Large intestine (tissue), 3 donors: Measurements from ENCODE around the gene SYT15. TPM values are rescaled to one million over a fixed set of nuclear protein-coding genes. Genes with fewer than 3 reads are reported as not detected.

ENCODE experiments used
- DNase-seq, 2 donors: peaks; one replicate each; pipeline versions ENCODE4 v3.0.0 to v3.0.0-alpha.2; 2013
- H3K27ac ChIP-seq: one replicate; pipeline ENCODE4 v1.5.1; 2013; ENCODE audit warnings: low read length
- H3K27me3 ChIP-seq: 2 replicates; pipeline ENCODE4 v1.6.1; 2013; ENCODE audit warnings: low read length; ENCODE audit not compliant: control insufficient read depth, insufficient read depth
- H3K36me3 ChIP-seq: 2 replicates; pipeline ENCODE4 v1.6.1; 2013; ENCODE audit warnings: low read length; ENCODE audit not compliant: control insufficient read depth, insufficient read depth
- H3K4me1 ChIP-seq: one replicate; pipeline ENCODE4 v1.6.1; 2013; ENCODE audit warnings: low read length; ENCODE audit not compliant: control insufficient read depth, insufficient read depth
- H3K4me3 ChIP-seq: one replicate; pipeline ENCODE4 v1.5.1; 2013; ENCODE audit warnings: low read length
- H3K9me3 ChIP-seq: one replicate; pipeline ENCODE4 v1.6.1; 2013; ENCODE audit warnings: mild to moderate bottlenecking, low read depth, low read length, moderate library complexity; ENCODE audit not compliant: control insufficient read depth
- WGBS: methylation state at CpG from one replicate; pipeline ENCODE4 v1.1.5; 2013; ENCODE audit warnings: low lambda C conversion rate; ENCODE audit not compliant: insufficient coverage; 5-methylcytosine and 5-hydroxymethylcytosine counted together
- polyA plus RNA-seq: library from polyadenylated mRNA; unstranded; fragments of 120-200 nt; gene quantifications from one replicate; pipeline ENCODE4 v1.2.1, GENCODE V29; 2013

Gene SYT15
- polyA plus RNA-seq, 1 donor: 2.5 TPM

DNA sequence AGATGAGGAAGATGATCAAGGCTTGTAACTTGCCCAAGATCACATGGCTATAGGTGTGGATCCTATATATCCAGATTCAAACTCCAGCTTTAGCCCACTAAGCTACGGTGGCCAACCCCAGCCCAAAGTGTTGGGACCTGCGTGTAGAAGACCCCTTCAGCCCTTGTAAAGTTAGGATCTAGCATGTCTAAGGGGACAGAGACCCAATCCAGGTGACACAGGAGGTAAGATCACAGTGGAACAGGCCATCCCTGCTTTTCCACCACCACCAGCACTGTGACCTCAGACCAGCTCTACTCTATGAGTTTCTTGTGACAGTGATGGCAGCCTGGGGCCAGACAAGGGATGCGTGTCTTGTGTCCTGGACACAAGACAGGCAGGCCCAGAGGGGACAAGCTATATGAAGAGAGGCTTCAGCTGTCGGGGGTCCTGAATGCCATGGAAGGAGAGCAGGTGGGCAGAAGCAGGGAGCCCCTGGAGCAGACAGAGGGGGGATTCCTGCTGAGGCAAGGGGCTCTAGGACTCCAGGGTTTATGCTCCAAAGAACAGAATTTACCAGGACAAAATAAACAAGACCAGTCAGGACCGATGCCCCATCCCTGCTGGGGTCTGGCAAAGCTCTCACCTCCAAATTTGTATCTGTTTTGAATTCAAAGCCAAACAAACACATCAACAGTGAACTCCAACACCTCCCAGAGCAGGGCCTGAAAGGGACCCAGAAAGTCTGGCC lies 32.9 kb upstream of the SYT15 start:
- Histone ChIP-seq H3K4me3 (no peak overlapping the region), H3K27ac (no peak overlapping the region), H3K27me3 (no peaks in the 10 kb centered on the region), H3K4me1 (peaks cover under 1% of the 10 kb centered on the region), H3K36me3 (peaks cover 8% of the 10 kb centered on the region), H3K9me3 (peaks cover 3% of the 10 kb centered on the region)
- no peak for DNase-seq
- 100% methylated on average over 1 of the region's 5 CpGs for WGBS

DNA sequence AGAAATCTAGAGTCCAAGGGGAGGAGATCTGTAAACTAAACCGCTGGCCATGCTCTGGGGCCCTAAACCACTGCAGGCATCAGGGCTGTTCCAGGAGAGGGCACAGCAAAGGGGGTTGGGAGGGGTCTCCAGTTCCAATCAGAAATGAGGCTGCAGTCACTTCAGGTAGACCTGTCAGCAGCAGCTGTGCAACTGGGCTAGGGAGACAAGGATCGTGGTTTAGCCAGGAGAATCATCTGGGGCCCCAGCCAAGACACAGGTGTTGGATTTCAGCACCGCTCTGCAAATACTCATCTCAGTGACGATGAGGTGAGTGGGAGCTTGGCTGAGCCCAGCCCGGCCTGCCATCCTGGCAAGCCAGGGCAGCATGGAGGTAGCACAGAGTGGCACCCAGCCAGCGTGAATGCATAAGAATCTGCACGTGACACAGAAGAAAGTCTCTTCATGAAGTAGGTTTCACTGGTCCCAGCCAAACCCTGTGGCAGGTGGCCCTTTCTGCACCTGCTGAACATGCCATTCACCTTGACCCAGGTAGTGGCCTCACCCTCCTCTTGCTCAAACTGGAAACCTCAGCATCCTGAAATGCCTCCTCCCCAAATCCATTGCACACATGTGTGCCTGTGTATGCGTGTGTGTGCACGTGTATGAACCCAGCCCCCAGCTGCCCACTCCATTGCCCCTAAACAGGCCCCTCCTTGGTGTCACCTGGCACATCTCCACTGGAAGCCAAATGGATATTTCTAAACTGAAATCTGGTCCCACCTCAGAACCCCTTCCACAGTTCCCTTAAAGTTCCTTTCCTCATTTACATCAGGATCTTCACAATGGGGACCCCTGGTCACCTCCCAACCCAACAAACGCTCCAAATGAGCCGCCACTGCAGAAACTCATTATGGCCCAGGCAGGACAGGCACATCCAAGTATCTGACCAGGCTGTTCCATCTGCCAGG lies 32.1 kb upstream of the SYT15 start:
- peaks cover 13% of the 10 kb centered on the region for H3K36me3 ChIP-seq
- H3K27ac ChIP-seq: no peak overlapping the region
- no peak overlapping the region for H3K4me3 ChIP-seq
- DNase-seq: no peak
- no peaks in the 10 kb centered on the region for H3K27me3 ChIP-seq
- H3K4me1 ChIP-seq: no peaks in the 10 kb centered on the region
- WGBS: 89% methylated on average over 5 of the region's 11 CpGs
- peaks cover 3% of the 10 kb centered on the region for H3K9me3 ChIP-seq

DNA sequence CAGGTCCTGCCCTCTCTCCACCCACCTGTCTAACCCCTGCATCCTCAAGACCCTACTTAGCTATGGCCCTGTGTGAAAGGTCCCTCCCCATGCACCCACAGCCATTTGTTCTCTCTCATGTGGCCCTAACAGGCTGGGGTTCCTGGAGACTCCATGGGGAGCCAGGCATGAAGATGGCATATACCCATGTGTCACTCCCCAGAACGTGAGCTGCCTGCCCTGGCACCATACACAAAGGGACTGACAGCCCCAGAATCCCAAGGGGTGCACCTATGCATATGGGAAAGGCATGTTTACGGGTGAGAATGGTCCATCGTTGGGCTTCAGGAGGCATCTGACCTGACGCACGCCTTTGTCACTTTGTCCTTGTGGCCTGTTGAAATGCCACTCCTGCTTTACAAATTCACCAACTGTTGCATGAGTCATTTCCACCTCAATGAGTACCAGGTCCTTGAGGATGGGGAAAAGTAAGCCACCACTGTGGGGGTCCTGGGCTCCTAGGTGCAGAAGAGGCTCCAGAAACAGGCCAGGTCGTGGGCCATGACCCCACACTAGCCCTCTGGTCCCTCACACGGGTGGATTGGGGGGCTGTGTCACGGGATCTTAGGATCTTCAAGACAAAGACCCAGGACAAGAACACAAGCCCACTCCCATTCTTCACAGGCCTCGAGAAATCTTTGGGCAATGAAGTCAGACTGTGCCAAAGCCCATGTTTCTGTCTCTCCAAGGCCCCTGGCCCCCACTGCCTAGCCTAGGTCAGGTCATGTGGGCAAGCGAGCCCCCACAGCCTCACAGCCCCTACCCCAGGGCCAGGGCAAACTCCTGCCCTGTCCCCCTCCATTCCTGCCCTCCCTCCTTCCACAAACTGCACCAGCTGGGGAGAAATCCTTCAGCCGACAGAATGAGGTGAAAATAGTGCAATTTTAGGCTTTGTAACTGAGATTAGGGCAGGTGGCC lies 31.1 kb upstream of the SYT15 start:
- no CpG with 5 or more reads among the region's 11 CpGs for WGBS
- no peak for DNase-seq
- Histone ChIP-seq H3K4me3 (no peak overlapping the region), H3K27me3 (no peaks in the 10 kb centered on the region), H3K27ac (no peak overlapping the region), H3K36me3 (peaks cover 15% of the 10 kb centered on the region), H3K4me1 (no peaks in the 10 kb centered on the region), H3K9me3 (peaks cover 3% of the 10 kb centered on the region)

DNA sequence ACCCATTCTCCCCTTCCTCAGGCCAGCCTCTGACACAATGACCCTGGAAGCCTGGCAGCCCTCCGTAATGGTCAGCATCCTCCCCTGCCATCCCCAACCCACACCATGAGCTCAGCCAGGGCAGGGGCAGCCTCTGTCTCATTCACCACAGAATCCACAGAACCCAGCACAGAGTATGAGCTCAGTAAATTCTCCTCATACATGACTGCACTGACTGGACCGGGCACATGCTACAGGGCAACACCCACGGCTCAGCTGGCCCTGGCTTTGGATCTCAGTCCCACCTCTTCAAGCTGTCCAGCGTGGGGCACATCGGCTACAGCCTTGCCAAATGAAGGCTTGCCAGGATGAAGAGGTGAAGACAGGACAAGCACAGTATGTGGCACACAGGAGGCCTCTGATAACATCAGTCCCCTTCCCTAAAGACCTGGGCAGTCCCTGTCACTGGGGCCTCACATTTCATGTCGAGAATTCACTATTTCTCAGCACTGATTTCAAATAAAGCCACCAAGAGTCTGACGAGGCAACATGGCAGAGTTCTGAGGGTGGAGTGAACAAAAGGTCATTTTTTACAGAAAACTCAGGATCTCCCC lies 30.3 kb upstream of the SYT15 start:
- H3K9me3 ChIP-seq: peaks cover 3% of the 10 kb centered on the region
- peaks cover 15% of the 10 kb centered on the region for H3K36me3 ChIP-seq
- H3K27ac ChIP-seq: no peak overlapping the region
- no peaks in the 10 kb centered on the region for H3K27me3 ChIP-seq
- H3K4me3 ChIP-seq: no peak overlapping the region
- 54% methylated on average over 2 of the region's 7 CpGs for WGBS
- H3K4me1 ChIP-seq: peaks cover 6% of the 10 kb centered on the region
- no peak for DNase-seq

DNA sequence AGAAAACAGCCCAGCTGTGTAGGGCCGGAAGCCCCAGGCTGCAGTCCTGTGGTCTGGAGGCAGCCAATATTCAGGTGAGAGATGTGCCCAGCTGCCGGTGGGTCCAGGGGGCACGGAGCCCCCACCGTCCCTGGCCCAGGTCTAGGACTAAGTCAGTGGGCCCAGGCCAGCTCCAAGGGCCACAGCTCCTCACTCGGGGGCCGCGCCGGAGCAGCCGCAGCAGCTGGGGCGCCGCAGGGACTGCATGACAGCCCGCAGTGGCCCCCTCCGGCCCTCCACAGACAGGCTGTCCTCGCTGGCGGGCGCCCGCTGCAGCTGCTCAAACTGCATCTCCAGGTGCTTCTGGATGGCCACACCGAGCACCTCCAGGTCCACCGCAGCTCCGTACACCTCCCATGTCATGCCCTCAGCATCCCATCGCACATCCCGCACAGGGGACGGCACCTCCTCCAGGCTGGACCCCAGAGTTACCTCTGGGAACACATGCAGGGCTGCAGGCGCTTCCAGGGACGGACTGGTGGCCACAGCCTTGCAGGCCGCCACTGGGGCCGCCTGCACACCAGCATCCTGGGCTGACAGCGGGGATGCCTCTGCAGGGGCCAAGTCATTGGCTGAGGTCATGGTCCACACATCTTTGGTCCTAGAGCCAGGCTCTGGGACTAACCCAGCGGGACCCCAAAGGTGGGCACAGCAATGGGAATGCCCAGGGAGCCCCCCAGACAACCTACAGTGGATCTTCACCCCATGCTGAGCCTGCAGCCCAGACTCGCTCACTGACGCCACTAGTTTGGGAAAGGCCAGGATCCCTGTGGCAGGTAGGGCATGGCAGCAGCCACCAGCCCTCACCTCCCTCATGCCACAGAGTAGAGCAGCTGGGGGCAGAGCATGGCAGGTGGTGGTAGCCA lies 29.5 kb upstream of the SYT15 start:
- no peak for DNase-seq
- WGBS: 100% methylated on average over 1 of the region's 31 CpGs
- H3K4me1 ChIP-seq: peaks cover 6% of the 10 kb centered on the region

DNA sequence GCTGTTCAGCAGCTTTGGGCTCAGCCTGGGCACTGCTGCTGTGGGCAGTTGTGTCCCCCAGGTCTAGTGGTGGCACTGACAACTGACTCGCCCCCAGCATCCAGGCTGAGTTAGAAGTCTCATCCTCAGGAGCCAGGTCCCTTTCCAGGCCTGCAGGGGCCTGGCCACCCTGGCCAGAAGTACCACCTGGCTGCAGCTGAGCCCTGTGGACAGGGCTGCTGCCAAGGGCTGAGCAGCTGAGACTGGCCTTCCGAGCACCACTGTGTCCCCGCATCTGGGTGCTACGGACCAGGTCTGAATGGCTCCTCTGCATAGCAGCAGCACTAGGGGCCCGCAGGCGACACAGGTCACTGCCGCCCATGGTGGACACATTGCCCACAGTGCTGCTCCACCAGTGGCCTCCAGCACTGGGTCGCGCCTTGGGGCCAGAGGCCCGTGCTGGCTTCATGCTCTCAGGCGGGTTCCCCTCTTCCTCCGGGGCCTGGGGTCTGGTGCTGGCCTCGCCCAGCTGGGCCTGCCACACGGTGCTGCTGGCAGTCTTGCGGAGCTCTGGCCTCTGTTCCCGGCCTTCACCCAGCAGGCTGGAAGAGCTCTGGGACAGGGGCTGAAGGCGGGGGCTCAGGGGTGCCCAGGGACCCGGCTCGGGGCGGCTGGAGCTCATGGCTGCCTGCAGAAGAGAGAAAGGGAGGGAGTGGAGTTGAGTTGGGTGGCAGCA lies 28.7 kb upstream of the SYT15 start:
- peaks cover 7% of the 10 kb centered on the region for H3K4me1 ChIP-seq
- H3K27ac ChIP-seq: no peak overlapping the region
- no peak overlapping the region for H3K4me3 ChIP-seq
- no peaks in the 10 kb centered on the region for H3K27me3 ChIP-seq
- H3K9me3 ChIP-seq: peaks cover 3% of the 10 kb centered on the region
- WGBS: 100% methylated on average over 2 of the region's 20 CpGs
- H3K36me3 ChIP-seq: peaks cover 15% of the 10 kb centered on the region
- DNase-seq: no peak

More for the DNA sequence above, 29.5 kb upstream of the SYT15 start:
- Histone ChIP-seq H3K36me3 (peaks cover 15% of the 10 kb centered on the region), H3K9me3 (peaks cover 3% of the 10 kb centered on the region), H3K27ac (no peak overlapping the region), H3K4me3 (no peak overlapping the region), H3K27me3 (no peaks in the 10 kb centered on the region)

DNA sequence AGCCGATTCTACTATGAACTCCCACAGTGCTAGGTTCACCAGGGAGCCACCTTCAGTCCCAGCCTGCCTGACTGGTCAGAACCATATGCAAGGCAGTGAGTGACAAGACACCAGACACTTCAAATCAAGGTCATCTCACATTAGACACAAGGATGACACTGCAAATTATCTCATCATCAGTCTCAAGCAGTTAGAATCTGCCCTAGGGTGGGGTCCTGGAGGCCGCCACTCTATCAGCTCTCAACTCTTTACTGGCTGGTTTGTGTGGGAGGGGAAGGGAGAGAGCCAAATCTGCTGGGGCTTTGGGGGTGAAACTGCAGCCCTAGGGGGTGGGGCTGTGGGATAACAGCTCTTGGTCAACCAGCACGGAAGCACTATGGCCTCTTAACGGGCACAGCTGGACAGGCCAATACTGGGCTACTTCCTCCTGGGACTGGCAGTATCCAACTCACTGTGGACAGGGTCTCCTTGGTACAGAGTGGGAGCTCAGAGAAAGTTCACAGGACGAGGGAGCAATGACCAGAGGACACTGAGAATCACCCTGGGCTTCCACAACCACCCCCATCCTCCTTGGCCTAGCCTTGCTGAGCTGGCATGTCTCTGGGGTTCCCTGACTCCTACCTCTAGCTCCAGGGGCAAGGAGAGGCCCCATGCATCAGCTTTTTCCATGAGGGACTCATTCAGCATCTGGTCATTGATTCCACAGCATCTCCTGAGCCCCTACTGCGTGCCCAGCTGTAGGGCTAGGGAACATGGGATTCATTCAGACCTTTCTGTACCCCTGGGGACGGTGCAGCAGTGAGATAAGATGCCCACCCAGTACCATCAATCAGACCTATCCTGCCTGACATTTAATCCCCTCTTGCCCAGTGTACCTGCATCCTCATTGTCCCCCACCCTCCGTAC lies 27.9 kb upstream of the SYT15 start:
- 71% methylated on average over 1 of the region's 8 CpGs for WGBS
- peaks cover 15% of the 10 kb centered on the region for H3K4me1 ChIP-seq
- no peak for DNase-seq

More for the DNA sequence above, 27.9 kb upstream of the SYT15 start:
- peaks cover 15% of the 10 kb centered on the region for H3K36me3 ChIP-seq
- peaks cover 3% of the 10 kb centered on the region for H3K9me3 ChIP-seq
- H3K4me3 ChIP-seq: no peak overlapping the region
- H3K27ac ChIP-seq: no peak overlapping the region
- peaks cover 8% of the 10 kb centered on the region for H3K27me3 ChIP-seq
